ENCODE results near the gene MCHR2. TPM values are rescaled to one million over a fixed set of nuclear protein-coding genes. Genes with fewer than 3 reads are reported as not detected.

MCHR2 gene
- total and polyA plus RNA-seq, 12 donors, result not detected

- H3K9me3 ChIP-seq, result no peaks in the 10 kb centered on the region
- no peaks in the 10 kb centered on the region for H3K36me3 ChIP-seq
- ATAC-seq (no peak), DNase-seq (no peak)
- intact Hi-C loops (cut with DNase I), result loop anchor here in 1 of 10 donors (10.0 kb wide), 1 partner anchor 210 kb away; no protein-coding TSS in a partner anchor
- H3K4me1 ChIP-seq, result no peaks in the 10 kb centered on the region
- H3K27ac ChIP-seq, result no peak overlapping the region
- no peak overlapping the region for H3K4me3 ChIP-seq
- 74 to 81% methylated on average over 3 of the region's 3 CpGs for WGBS, 2 donors
- peaks cover 0 to 6% (median 0%) of the 10 kb centered on the region in 7 donors for H3K27me3 ChIP-seq
- TF ChIP-seq CTCF (IDR thresholded peaks at IDR 0.05), result no peak
These were observed 109.0 kb downstream of the MCHR2 start for GRCh38 chr6:99885051-99885450.

- no peak overlapping the region for H3K27ac ChIP-seq
- DNase-seq, result no peak
- intact Hi-C loops (cut with DNase I), result loop anchor here in 1 of 10 donors (10.0 kb wide), 1 partner anchor 213 kb away; no protein-coding TSS in a partner anchor
- H3K36me3 ChIP-seq, result no peaks in the 10 kb centered on the region
- TF ChIP-seq CTCF (IDR thresholded peaks at IDR 0.05), result no peak
- WGBS, 2 donors, result 80 to 85% methylated on average over 4 of the region's 4 CpGs
- ATAC-seq, result no peak
- no peak overlapping the region for H3K4me3 ChIP-seq
- H3K9me3 ChIP-seq, result no peaks in the 10 kb centered on the region
- H3K4me1 ChIP-seq, result no peaks in the 10 kb centered on the region
- peaks cover 0 to 6% (median 0%) of the 10 kb centered on the region in 7 donors for H3K27me3 ChIP-seq
These were observed 111.8 kb downstream of the MCHR2 start for GRCh38 chr6:99882128-99882702.

GRCh38 chr6:99879431-99879830 lies 114.6 kb downstream of the MCHR2 start:
- 41 to 51% methylated on average over 3 of the region's 3 CpGs for WGBS, 2 donors
- no peaks in the 10 kb centered on the region for H3K36me3 ChIP-seq
- no peak for TF ChIP-seq CTCF (IDR thresholded peaks at IDR 0.05)
- no peaks in the 10 kb centered on the region for H3K4me1 ChIP-seq
- H3K9me3 ChIP-seq, result no peaks in the 10 kb centered on the region
- ATAC-seq, result no peak
- H3K27ac ChIP-seq, result no peak overlapping the region
- DNase-seq, result no peak
- H3K4me3 ChIP-seq, result no peak overlapping the region
- intact Hi-C loops (cut with DNase I), result loop anchor here in 1 of 10 donors (10.0 kb wide), 1 partner anchor 225 kb away; no protein-coding TSS in a partner anchor
- peaks cover 0 to 11% (median 0%) of the 10 kb centered on the region in 7 donors for H3K27me3 ChIP-seq

GRCh38 chr6:99875068-99875467 lies 119.0 kb downstream of the MCHR2 start:
- no peak overlapping the region for H3K4me3 ChIP-seq
- H3K27ac ChIP-seq, result no peak overlapping the region
- no peaks in the 10 kb centered on the region for H3K9me3 ChIP-seq
- TF ChIP-seq CTCF (IDR thresholded peaks at IDR 0.05), result no peak
- DNase-seq (no peak), ATAC-seq (no peak)
- no peaks in the 10 kb centered on the region for H3K36me3 ChIP-seq
- H3K4me1 ChIP-seq, result no peaks in the 10 kb centered on the region
- intact Hi-C loops (cut with DNase I), result loop anchor here in 1 of 10 donors (10.0 kb wide), 1 partner anchor 230 kb away; no protein-coding TSS in a partner anchor
- H3K27me3 ChIP-seq, result peaks cover 0 to 16% (median 0%) of the 10 kb centered on the region in 7 donors
- WGBS, 2 donors, result 77 to 84% methylated on average over 4 of the region's 4 CpGs

Data from heart right ventricle (tissue), 16 donors.